Measurements from ENCODE around the gene CEACAM20. TPM values are rescaled to one million over a fixed set of nuclear protein-coding genes. Genes with fewer than 3 reads are reported as not detected.

The CEACAM20 gene
- total RNA-seq, 1 donor from 2014 or later: not detected

GRCh38 chr19:44525721-44526430, 3.6 kb downstream of the CEACAM20 start:
- Mint-ChIP-seq H3K4me1 (ENCODE audit: low read depth) (no peaks in the 10 kb centered on the region), H3K36me3 (ENCODE audit: low read depth) (peaks cover 2% of the 10 kb centered on the region), H3K4me3 (ENCODE audit: unreplicated experiment) (no peak overlapping the region), H3K27ac (ENCODE audit: unreplicated experiment) (no peak overlapping the region), H3K9me3 (ENCODE audit: low read depth) (no peaks in the 10 kb centered on the region), H3K27me3 (ENCODE audit: low read depth) (peaks cover 28% of the 10 kb centered on the region)
- TF ChIP-seq CTCF (IDR thresholded peaks at IDR 0.05): no peak
- DNase-seq (ENCODE audit: low spot score): no peak

GRCh38 chr19:44521370-44521769, 8.1 kb downstream of the CEACAM20 start:
- H3K27ac Mint-ChIP-seq (ENCODE audit: unreplicated experiment): no peak overlapping the region
- no peaks in the 10 kb centered on the region for H3K4me1 Mint-ChIP-seq (ENCODE audit: low read depth)
- H3K4me3 Mint-ChIP-seq (ENCODE audit: unreplicated experiment): no peak overlapping the region
- no peak for DNase-seq (ENCODE audit: low spot score)
- peaks cover 7% of the 10 kb centered on the region for H3K27me3 Mint-ChIP-seq (ENCODE audit: low read depth)
- no peaks in the 10 kb centered on the region for H3K9me3 Mint-ChIP-seq (ENCODE audit: low read depth)
- no peaks in the 10 kb centered on the region for H3K36me3 Mint-ChIP-seq (ENCODE audit: low read depth)
- TF ChIP-seq CTCF (IDR thresholded peaks at IDR 0.05): no peak

GRCh38 chr19:44517146-44517545, 12.3 kb downstream of the CEACAM20 start:
- Mint-ChIP-seq H3K9me3 (ENCODE audit: low read depth) (no peaks in the 10 kb centered on the region), H3K27ac (ENCODE audit: unreplicated experiment) (no peak overlapping the region), H3K36me3 (ENCODE audit: low read depth) (no peaks in the 10 kb centered on the region), H3K4me1 (ENCODE audit: low read depth) (no peaks in the 10 kb centered on the region), H3K4me3 (ENCODE audit: unreplicated experiment) (no peak overlapping the region), H3K27me3 (ENCODE audit: low read depth) (peaks cover 4% of the 10 kb centered on the region)
- TF ChIP-seq CTCF (IDR thresholded peaks at IDR 0.05): no peak
- DNase-seq (ENCODE audit: low spot score): no peak

- DNase-seq (ENCODE audit: low spot score): no peak
- no peak for TF ChIP-seq CTCF (IDR thresholded peaks at IDR 0.05)
- no peaks in the 10 kb centered on the region for H3K9me3 Mint-ChIP-seq (ENCODE audit: low read depth)
- H3K27ac Mint-ChIP-seq (ENCODE audit: unreplicated experiment): no peak overlapping the region
- no peak overlapping the region for H3K4me3 Mint-ChIP-seq (ENCODE audit: unreplicated experiment)
- H3K36me3 Mint-ChIP-seq (ENCODE audit: low read depth): no peaks in the 10 kb centered on the region
- no peaks in the 10 kb centered on the region for H3K4me1 Mint-ChIP-seq (ENCODE audit: low read depth)
- H3K27me3 Mint-ChIP-seq (ENCODE audit: low read depth): peaks cover 4% of the 10 kb centered on the region
These were observed 13.6 kb downstream of the CEACAM20 start for GRCh38 chr19:44515907-44516306.

GRCh38 chr19:44515031-44515430, 14.4 kb downstream of the CEACAM20 start:
- Mint-ChIP-seq H3K4me1 (ENCODE audit: low read depth) (no peaks in the 10 kb centered on the region), H3K9me3 (ENCODE audit: low read depth) (no peaks in the 10 kb centered on the region), H3K36me3 (ENCODE audit: low read depth) (peaks cover 2% of the 10 kb centered on the region), H3K27ac (ENCODE audit: unreplicated experiment) (no peak overlapping the region), H3K4me3 (ENCODE audit: unreplicated experiment) (no peak overlapping the region), H3K27me3 (ENCODE audit: low read depth) (peaks cover 10% of the 10 kb centered on the region)
- TF ChIP-seq CTCF (IDR thresholded peaks at IDR 0.05): no peak
- DNase-seq (ENCODE audit: low spot score): no peak
